Eye (tissue), 1 donor: ENCODE measurements around the gene GGT1.
"Not testable (repeated sequence)": the region's sequence is repeated elsewhere in the genome, so short reads cannot be mapped to it uniquely, and the experiment has no call there.

Source experiments
- DNase-seq: peaks from one replicate; pipeline ENCODE4 v3.0.0-alpha.2; 2015

Gene GGT1

DNA sequence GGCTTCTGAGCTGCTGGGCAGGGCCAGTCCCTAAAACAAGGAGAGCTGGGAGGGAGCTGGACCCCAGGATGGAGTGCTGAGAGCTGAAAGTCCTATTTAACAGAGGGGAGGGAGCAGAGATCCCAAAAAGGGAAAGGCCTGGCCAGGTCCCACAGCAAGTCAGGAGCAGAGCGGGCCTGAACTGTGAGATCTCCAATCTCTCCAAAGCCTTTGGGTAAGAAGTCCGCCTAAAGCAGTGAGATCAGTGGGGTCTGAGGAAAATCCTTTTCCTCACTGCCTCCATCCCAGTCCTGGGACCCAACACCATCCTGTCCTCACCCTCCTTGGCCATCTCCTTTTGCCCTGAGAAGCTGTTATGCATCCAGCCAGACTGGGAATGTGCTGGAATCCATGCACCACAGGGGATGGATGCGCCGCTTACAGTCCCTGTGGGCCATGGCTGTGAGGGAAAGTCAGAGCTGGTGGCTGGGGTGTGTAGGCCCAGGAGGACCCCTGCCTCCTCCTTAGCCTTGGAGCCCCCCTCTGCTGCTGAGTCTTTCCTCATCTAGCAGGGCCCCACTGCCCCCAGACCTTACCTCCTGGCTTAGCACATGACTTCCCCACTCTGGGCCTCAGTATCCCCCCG lies 18.7 kb upstream of the GGT1 start:
- no peak for DNase-seq

DNA sequence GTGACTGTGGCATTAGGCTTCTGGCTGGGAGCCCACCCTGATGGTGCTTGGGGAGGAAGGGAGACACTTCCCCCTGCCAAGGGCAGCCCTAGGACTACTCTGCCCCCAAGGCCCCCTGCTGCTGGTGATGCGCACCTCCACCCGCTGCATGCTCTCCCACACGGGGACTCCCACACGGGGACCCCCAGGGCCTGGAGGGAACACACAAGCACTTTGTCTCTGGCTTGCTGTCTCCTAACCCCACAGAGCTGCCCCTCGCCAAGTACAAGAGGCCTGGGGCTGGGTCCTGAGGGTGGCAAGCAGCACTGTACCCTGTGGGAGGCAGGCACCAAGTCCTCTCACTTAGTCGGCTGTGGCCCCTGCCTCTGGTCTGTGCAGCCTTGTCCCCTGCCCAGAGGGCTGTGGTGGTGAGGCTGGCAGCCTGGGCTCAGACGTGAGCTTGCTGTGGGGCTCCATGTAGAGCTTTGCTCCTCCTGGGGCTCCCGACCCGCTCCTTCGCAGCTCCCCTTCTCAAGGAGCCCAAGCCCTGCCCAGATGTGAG lies 18.1 kb upstream of the GGT1 start:
- DNase-seq: no peak

DNA sequence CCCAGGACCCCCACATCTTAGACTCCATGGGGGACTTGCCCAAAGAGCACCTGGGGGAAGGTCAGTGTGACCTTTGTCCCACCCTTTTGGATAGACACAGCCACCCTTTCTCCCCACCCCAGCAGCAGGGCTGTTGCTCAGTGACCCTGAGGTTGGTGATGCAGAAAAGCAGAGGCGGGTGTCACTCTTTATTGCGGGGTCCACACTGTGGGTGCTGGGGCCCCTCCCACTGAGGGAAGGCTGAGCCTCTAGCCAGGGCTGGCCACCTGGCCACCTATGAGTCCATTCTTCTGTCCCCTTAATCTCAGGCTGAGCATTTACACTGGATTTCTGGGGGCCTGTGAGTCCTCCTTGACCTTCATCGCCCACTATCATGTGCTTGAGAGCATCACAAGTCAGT lies 17.5 kb upstream of the GGT1 start:
- DNase-seq: no peak

DNA sequence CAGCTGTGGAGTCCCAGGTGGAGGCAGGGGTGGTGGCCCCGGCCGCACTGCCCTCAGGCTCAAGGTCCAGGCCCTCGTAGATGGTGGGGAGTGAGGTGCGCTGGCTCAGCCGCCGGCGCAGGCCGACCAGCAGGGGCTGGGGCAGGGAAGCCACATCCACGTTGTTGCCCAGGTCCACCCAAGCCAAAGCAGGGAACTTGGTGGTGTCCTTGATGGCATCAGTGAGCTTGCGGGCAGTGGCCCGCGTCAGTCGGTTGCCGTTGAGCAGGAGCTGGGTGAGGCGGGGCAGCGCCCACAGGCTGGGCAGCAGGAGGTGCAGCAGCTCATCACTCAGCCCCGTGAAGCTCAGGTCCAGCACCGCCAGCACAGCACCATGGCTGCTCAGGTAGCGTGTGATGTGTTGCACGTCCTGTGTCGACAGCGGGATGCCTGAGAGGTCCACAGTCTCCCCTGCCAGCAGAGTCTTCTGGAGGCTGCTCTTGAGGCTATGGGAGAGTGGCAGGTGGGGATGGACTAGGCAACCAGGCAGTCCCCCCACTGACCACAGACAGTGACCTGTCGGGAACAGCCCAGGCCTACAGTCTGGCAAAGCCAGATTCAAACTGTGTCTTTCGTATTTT lies 17.0 kb upstream of the GGT1 start:
- no peak for DNase-seq

DNA sequence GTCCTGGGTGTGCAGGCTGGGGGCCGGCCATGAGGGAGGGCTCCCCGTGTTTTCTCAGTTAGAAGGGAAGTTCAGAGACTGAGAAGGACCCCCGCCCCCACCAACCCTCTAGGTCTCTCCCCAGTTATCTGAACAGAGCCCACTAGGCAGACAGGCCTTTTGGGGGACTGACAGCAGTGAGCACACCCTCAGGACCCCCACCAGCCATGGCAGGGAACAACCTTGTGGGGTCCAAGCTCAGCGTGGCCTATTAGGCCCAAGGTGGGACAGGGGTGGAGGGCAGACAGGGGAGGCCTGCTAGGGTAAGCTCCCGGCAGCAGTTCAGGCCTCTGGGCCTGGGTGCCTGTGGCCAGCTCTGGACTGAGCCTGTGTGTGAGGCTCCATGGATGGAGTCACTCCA lies 15.7 kb upstream of the GGT1 start:
- DNase-seq: no peak

DNA sequence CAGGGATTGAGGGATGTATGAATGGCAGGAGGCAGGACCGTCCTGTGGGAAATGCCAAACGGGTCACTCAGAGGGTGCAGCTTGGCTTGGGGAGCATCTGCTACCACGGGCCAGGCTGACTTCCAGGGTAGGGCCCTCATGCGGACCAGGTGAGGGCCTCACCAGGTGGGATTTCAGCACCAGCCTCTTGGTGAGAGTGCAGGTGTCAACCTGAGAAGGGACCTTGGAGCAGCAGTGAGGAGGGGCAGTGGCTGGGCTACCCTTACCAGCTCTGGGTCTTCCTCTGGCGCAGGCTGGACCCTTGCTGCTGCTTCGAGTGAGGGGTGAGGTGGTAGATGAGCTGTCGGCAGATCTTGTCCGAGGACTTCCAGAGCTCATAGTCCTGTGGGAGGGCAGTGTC lies 15.0 kb upstream of the GGT1 start:
- no peak for DNase-seq

DNA sequence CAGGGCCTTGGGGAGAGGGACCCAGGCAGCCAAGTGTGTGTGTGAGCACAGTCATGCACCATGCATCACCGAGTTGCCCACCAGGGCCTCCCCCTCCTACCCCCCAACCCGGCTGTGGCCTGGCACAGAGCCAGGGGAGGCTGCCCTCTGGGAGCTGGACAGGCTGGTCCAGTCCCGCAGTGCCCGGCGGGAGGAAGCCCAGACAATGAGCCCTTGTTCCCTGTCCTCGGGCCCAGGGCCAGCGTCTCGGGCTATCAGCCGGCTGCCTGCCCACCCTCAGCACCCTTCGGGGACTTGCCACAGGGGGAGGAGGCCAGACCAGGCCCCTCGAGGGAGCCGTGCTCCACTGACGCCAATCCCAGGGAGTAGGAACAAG lies 14.6 kb upstream of the GGT1 start:
- DNase-seq: no peak

DNA sequence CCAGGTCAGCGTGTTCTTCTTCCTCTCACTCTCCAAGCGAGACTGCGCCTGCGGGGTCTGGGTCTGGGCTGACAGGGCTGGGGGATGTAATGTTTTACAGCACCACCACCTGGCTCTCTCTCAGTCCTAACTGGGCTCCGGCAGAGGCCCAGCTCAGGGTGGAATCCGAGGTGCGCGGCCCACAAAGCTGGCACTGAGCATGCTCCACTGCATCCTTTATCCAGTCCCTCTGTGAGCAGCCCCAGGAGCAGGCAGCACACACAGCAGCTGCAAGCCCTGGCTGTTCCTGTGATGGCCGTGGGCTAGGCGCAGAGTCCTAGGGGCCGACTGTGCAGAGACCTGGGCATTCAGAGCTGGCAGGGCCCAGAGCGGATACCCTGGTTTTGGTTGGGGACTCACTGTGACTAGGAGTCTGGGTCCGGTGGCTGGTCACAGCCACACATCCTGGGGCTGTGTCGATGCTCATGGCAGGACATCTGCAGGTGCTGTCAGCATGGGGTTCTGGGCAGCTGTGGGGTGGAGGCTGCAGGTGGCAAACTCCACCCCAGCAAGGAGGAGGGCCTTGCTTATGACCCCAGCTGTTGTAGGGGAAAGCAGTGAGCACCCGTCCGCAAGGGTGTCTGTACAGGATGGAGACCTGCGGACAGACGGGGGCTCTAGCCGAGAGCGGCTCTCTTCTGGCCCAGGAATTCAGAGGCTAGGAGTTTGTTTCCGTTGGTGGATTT lies 14.1 kb upstream of the GGT1 start:
- no peak for DNase-seq

DNA sequence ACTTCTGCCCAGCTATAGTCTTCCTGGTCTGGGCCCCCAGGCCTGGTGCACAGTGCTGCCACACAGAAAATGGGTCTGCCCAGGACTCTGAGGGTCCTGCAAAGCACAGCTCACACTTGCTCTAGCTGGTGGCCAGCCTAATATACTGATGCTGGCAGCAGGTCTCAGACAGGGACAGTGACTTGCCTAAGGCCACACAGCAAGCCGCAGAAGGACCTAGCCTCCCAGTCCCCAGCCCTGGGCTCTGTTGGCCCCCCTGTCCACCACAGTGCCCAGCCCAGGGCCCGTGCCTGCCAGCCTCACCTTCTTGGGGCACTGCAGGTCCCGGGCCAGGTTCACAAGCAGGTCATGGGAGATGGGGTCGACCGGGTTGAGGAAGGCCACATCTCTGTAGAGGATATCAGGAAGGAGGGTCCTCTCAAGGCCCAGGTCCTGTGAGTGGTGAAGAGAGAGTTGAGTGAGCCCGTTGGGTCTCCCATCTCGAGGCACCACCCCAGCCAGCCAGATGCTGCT lies 13.4 kb upstream of the GGT1 start:
- DNase-seq: no peak

DNA sequence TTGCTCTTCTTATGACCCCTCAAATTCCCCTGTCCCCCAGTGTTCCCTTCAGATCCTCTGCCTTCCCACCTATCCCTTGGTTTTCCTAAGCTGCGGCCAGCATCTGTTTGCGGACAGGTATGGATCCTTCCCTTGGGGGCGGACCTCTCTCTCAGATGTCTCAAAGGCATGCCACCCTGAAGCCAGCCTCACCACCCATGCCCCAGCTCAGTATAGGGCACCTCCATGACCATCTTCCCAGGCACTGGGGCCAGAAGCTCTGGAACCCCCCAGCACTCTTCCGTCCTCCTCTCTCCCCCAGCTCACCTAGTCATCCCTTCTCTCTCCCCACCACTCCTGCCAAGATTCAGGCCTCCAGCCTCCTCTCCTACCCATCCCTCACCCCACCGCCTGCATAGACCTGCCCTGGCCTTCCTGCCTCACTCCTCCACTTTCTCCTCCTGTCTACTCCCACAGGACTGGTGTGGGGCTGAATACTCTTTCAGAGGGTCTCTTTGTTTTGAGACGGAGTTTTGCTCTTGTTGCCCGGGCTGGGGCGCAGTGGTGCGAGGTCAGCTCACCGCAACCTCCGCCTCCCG lies 12.3 kb upstream of the GGT1 start:
- no peak for DNase-seq

DNA sequence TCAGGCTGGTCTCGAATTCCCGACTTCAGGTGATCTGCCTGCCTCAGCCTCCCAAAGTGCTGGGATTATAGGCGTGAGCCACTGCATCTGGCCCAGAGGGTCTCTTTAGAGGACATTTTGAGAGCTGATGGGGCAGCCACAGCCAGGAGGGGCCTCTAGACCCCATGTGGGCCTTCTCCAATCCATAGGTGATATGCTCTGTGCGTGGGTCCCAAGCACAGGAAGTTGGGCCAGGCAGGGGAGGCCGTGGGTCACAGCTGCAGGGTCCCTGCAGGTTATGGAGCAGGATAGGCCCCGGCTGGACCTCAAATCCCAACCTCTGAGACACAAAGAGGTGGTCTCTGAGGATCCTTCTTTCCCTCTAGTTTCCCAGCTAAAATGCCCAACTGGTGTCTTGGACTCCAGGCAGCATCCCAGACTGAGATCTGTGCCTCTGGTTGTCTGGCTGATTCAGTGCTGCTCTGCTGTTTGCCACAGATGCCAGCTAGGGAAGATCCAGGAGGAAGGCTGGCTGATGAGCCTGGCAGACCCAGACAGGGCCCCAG lies 11.6 kb upstream of the GGT1 start:
- DNase-seq: no peak

DNA sequence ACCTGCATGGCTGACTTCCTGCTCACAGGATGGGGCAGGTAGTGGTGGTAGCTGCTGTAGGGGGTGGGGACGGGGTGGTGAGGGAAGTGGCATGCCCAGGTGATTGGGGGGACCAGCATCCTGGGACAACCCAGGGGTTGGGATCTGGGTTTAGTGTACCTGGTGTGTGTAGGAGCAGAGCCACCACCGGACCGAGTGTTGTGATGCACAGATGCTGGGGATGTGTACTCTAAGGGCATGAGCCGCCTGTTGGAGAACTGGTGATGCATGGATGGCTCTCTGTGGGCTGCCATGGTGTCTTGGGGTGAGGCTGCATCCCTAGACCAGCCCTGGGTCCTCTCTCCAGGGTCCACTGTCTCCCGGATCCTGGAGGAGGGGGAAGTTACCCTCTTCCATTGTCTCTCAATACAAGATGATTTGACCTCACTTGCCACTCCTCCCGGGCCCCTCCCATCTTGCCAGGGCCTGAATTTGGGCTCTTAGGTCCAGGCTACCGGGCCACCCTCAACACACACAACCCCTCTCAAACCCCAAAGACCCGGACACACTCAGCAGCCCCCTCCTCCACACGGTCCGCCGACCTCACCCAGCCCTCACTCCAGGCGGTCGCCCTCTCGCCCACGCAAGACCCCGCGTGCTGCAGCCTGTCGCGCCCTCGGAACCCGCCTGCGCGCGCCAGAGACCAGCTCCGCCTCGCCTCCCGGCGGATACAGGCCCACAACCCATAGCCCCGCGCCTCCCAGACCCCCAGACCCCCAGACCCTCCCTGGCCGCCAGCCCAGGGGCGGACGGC lies 10.7 kb upstream of the GGT1 start:
- peak; percentile 72 for DNase-seq

DNA sequence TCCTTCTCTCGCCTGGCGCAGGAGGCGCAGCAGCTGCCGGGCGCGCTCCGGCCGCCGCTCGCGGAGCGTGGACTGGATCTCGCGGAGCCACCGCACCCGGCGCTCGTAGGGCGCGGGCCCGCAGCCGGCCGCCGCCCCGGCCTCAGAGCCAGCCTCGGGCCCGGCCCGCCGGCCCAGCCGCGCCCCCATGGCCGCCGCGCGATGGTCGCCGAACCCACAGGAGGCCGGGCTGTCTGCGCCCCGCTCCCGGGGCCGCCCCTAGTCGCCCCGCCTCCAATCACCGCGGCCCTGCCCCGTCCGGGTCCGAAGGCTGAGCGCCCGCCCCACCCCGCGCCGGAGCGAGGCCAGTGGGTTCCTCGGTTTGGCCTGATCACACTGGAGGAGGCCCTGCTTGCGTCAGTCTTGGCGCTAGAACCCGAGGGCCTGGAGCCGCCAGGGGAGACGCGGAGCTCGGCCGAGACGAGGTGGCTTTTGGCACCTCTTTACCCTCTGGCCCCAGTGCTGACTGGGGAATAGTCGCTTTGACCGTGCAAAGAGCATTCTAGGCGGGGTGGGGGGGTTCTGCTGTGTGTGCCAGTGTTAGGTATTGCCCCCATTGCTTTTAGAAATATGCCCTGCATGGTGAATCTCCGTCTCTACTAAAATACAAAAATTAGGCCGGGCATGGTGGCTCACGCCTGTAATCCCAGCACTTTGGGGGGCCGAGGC lies 10.0 kb upstream of the GGT1 start, which contains the start of gene LRRC75B:
TSS of gene LRRC75B (minus strand) at position 223 of the 708 bp plus-strand sequence. CDS start at position 189, 34 bp downstream.
- peak; percentile 90 for DNase-seq

DNA sequence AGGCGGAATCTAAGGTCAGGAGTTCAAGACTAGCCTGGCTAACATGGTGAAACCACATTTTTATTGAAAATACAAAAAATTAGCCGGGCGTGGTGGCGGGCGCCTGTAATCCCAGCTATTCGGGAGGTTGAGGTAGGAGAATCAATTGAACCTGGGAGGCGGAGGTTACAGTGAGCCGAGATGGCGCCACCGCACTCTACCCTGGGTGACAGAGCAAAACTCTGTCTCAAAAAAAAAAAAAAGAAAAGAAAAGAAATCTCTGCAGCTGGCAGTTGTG lies 9.5 kb upstream of the GGT1 start:
- DNase-seq: not testable (repeated sequence)

DNA sequence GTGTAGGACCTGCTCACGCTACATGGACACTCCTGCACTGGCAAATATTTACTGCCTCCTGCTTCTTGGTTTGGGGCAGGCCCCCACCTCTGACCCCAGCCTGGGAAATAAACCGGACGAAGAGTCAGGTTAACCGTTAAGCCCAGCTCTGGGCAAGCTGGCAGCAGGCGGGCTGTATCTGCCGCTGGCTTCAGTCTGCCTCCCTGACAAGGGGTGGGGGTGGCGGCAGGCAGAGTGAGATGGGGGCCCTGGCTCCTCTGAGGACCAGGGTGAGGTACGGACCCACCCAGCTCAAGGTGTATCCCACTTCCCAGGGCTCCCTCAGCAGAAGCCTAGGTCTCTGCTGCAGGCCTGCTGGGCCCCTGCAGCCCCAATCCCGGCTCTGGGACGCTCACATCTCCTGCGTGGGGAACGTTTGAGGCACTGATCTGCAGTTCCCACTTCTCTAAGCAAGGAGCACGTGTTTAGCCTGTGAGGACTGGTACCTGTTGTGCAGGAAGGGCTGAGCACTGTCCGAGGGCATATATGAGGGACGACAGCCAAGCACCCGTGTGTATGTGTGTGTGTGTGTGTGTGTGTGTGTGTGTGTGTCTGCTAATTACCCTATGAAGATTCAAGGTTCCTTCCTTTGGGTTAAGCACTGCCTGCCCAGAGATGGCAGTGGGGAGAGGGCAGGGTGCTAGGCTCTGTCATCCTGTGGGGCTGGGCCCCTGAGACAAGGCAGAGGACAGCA lies 9.0 kb upstream of the GGT1 start:
- DNase-seq: no peak

DNA sequence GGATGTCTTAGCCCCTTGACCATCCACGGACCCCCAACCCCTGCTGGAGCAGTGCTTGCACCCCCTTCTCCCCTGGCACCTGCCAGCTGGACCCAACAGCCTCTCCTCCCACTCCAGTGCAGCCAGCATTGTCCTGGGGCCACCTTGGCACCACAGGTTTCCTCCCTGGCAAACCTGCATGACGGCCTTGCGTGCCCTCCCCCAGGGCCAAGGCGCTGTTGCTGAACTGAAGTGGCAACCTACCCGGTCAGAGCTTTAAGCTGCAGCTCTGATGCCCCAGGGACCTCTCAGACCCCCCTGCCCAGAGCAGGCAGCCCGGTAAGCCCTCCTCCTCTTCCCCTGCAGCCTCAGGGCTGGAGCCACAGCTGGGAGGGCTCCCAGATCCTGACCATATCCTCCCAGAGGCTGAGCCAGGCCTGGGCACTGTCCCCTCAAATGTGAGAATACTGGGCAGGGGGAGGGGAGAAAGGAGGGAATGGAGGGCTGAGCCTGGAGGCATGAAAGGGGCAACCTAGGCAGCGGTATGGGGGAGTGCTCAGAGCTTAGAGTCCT lies 8.3 kb upstream of the GGT1 start:
- DNase-seq: no peak

DNA sequence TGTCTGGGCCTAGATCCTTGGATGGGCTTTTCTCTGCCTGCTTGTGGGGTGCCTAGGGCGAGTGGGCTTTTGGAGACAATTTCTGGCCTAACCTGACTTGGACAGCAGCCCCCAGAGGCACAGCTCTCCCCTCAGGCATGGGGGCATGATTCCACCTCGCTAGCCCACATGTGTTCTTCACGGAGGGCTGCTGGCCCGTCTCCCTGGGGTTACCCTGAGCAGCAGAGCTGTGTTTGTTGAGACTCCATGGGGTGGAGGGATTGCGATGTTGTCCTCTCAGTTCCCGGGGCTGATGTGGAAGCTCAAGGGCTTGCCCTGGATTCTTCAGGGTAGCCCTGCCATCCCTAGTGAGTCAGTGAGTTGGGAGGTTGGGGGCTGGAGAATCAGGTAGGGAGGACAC lies 7.8 kb upstream of the GGT1 start:
- no peak for DNase-seq

DNA sequence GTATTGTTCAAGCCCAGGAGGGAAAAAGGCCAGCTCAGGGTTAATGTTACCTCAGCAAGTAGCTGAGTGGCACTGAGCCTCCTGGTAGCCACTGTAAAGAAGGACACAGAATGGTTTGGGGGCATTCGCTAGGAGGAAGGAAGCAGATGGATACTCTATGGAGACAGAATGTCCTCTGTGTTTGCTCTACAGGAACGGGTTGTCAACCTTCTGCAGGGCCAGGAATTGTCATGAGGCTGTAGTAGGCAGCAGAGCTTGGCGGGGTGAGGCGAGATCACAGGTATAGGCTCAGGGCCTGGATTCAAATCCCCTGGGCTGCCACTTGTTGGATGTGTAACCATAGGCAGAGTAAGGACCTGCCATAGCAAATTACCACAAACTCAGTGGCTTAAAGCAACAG lies 7.1 kb upstream of the GGT1 start:
- DNase-seq: no peak

DNA sequence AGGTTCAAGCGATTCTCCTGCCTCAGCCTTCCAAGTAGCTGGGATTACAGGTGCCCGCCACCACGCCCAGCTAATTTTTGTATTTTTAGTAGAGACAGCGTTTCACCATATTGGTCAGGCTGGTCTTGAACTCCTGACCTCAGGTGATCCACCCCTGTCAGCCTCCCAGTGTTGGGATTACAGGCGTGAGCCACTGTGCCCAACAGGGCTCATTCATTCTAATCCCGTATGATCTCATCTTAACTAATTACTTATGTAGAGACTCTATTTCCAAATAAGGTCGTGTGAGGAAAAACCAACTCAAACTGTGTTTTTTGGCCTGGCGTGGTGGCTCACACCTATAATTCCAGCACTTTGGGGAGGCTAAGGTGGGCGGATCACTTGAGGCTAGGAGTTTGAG lies 5.9 kb upstream of the GGT1 start:
- DNase-seq: not testable (repeated sequence)

DNA sequence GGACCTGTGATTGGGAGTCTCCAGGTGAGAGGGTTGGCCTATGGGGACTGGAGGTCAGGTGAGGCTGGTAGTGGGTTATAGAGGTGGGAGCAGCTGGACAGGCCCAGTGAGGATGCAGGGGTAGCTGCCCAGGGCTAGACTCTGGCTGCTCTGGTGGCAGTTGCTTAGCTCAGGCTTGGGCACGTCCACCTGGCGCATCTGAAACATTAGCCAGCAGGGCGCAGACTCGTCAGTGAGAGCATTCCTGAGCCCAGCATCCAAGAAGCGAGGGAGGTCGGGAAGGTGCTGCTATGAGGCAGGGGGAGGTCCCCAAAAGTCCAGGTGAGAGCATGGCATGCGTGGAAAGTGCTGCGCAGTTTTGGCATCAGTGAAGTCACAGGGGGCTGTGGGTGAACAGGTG lies 3.5 kb upstream of the GGT1 start:
- DNase-seq: no peak
